EH (cell line): ENCODE data around the gene UBTD2.
"Not testable (repeated sequence)": the region's sequence is repeated elsewhere in the genome, so short reads cannot be mapped to it uniquely, and the experiment has no call there.

Experiments
- DNase-seq: peaks from one replicate; pipeline ENCODE4 v3.0.0-alpha.2; 2015; ENCODE audit warnings: low read depth

Gene UBTD2

GRCh38 chr5:172251419-172251818, 32.1 kb downstream of the UBTD2 start:
- DNase-seq = no peak

GRCh38 chr5:172248637-172249036, 34.9 kb downstream of the UBTD2 start:
- no peak for DNase-seq

DNA sequence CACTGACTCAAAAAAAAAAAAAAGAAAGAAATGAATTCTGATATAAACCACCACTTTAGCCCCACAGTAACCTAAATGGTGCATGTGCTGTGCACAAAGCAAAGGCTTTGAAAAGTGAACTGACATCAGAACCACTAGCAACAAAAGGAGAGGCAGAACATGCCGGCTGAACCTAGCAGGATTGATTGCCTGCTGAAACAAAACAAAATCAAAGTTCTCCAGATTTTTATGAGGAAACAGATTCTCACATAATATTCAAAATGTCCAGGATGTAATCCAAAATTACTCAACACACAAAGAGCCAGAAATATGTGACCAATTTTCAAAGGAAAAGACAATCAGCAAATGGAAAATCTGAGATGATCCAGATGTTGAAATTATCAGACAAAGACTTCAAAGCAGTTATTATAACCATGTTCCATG, 37.9 kb downstream of the UBTD2 start:
- peak; percentile 18 for DNase-seq

- no peak for DNase-seq
Observed at GRCh38 chr5:172245046-172245445, 38.5 kb downstream of the UBTD2 start.

DNA sequence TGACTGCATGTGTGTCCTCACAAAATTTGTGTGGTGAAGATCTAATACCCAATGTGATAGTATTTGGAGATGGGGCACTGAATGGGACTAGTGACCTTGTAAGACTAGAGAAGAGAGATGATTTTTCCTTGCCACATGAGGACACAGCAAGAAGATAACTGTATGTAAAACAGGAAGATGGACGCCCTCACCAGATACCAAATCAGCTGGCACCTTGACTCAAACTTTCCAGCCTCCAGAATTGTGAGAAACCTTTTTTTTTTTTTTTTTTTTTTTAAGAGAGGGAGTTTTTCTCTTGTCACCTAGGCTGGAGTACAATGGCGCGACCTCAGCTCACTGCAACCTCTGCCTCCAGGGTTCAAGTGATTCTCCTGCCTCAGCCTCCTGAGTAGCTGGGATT, 40.3 kb downstream of the UBTD2 start:
- DNase-seq = no peak

GRCh38 chr5:172238334-172238733, 45.2 kb downstream of the UBTD2 start:
- no peak for DNase-seq

- peak; percentile 39 for DNase-seq
Observed at GRCh38 chr5:172235827-172236736, 47.5 kb downstream of the UBTD2 start.

DNA sequence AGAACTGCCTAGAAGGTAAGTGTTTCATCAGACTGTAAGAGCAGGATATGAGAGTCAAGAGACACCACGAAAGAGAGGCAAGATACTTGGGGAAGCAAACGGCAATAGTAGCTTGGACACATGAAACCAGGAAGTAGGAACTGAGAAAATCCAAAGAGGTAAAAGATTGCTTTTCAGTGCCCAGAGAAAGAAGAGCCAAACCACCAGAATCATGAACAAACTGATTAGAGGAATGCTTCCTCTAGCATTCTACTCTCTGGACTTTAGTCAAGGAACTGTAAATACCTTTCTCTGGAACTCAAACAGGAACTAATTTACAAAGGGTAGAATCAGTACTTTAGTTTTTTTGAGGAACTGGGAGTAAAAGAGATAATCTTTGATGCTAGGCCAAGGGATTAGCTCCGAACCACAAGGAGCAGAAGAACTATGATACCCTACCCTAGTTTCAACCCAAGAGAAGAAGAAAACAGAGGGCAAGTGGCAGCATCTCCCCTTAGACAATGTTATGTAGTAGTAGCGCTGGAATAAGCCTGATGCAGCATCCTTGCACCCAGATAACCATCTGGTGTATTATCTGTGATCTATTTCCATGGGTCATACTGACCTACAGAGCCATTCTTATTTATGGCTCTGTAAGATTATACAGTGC, 48.3 kb downstream of the UBTD2 start:
- peak; percentile 30 for DNase-seq

GRCh38 chr5:172234031-172234430, 49.5 kb downstream of the UBTD2 start:
- no peak for DNase-seq

- DNase-seq = no peak
Observed at GRCh38 chr5:172229904-172230303, 53.7 kb downstream of the UBTD2 start.

DNA sequence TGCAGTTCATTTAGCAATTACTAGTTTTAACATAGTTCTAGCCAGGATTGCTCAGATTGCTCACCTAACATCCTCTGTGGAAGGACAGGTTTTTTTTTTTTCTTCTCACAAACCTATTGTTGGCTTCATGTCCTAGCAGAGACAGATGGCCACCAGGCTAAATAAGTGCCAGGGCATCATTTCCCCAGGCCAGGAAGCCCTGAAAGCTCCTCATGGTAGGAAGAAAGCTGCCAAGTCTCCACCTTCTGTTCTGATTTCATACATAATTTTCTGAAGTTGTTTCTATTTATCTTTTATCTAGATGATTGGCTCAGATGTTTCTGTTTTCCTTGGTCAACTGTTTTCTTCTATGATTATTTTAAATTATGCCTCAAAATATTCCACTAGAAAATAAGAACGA, 58.6 kb downstream of the UBTD2 start:
- DNase-seq = no peak

- DNase-seq = no peak
Observed at GRCh38 chr5:172223901-172224873, 59.4 kb downstream of the UBTD2 start.

DNA sequence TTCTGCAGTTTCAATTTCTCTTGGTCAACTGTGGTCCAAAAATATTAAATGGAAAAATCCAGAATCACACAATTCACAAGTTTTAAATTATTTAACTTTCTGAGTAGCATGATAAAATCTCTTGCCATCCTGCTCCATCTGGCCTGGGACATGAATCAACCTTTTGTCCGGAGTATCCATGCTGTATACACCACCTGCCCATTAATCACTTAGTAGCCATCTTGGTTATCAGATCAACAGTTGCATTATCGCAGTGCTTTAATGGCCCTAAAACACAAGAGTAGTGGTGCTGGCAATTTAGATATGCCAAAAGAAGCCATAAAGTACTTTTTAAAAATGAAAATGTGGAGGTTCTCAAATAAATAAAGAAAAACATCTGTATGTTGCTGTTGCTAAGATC, 64.3 kb downstream of the UBTD2 start:
- no peak for DNase-seq

- DNase-seq = peak; percentile 18
Observed at GRCh38 chr5:172216345-172216744, 67.2 kb downstream of the UBTD2 start.

DNA sequence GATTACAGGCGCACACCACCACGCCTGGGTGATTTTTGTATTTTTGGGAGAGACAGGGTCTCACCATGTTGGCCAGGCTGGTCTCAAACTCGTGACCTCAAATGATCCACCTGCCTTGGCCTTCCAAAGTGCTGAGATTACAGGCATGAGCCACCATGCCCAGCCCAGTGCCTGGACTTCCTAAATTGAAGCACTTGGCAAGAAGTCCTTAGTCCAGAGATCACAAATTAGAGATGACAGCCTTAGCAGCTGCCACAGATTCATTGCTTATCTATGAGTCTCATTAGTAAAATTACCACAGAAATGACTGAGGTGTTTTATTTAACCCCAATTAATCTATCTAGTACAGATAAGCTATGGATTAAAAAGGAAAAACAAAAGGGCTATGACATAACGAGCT, 70.4 kb downstream of the UBTD2 start:
- DNase-seq = no peak

- no peak for DNase-seq
Observed at GRCh38 chr5:172211676-172212075, 71.9 kb downstream of the UBTD2 start.

DNA sequence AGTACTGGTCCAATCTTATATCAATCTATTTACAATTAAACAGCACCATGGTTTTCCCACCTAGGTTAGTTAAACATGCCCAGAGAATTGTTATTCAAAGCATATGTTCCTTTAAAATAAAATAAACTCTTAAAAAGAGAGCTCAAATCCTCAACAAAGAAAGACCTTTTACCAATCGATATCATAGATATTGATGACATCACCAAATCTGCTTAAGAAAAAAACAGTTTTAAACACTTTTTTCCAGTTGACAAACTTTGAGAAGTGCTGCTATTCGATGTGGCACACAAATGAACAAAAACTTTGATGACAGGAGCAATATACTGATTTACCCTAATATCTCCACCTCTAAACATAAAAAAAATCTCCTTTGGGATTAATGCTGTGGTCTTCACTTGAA, 73.8 kb downstream of the UBTD2 start:
- no peak for DNase-seq

DNA sequence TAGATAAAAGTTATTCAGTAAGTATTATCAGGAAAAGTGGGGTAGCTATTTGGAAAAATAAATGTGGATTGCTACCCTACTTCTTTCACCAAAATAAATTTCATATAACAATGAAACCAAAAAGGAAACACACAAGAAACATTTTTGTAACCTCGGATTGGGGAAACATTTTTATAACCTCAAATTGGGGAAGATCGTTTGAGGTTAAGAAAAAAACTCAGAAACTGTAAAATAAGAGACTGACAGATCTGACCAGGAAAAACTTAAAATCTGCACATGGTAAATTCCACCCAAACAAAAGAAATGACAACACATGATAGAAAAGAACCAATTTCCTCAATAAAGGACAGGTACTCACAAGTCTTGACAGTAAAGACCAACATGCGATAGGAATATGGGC, 76.1 kb downstream of the UBTD2 start:
- DNase-seq = no peak

GRCh38 chr5:172205984-172206383, 77.6 kb downstream of the UBTD2 start:
- DNase-seq = not testable (repeated sequence)

GRCh38 chr5:172200476-172200875, 83.1 kb downstream of the UBTD2 start:
- no peak for DNase-seq

GRCh38 chr5:172199446-172199845, 84.1 kb downstream of the UBTD2 start:
- no peak for DNase-seq

GRCh38 chr5:172197775-172198174, 85.8 kb downstream of the UBTD2 start:
- not testable (repeated sequence) for DNase-seq
